ENCODE results near the gene PAK3.

DNA sequence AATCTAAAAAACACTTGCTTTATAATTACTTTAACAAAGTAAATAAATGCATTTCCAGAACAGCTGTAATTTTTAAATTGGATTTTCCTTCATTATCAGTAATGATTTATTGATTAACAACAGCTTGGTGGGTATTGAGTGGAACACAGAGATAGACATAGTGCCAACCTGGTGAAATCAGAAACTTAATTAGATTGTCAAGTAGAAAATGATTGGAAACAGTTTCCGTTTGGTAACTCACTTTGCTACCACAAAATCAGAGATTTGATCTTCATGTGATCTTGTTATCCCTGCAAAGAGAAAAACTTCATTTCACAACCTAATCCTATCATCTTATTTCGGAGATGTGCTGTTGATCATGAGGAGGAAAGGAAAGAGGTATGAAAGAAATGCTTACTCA, 103.5 kb downstream of the PAK3 start:
- TF ChIP-seq CTCF (IDR thresholded peaks at IDR 0.05; ENCODE audit: control extremely low read depth in 1 of 3, insufficient read depth in 1 of 3, low read depth in 1 of 3, low read length in 3 of 3) = no peak
- no peak for TF ChIP-seq POLR2AphosphoS5 (IDR thresholded peaks at IDR 0.05; ENCODE audit: low read depth, low read length)
- TF ChIP-seq POLR2A (IDR thresholded peaks at IDR 0.05; ENCODE audit: control extremely low read depth in 1 of 2, low read depth in 2 of 2, low read length in 2 of 2) = no peak
- no peak for TF ChIP-seq YY1 (IDR thresholded peaks at IDR 0.05; ENCODE audit: low read depth, low read length)
- no peak for TF ChIP-seq RXRA (IDR thresholded peaks at IDR 0.05; ENCODE audit: insufficient read depth, low read depth, low read length)
- no peak for TF ChIP-seq EP300 (IDR thresholded peaks at IDR 0.05; ENCODE audit: borderline replicate concordance in 1 of 2, low read depth in 2 of 2, low read length in 2 of 2)
- no peak for TF ChIP-seq SP1 (IDR thresholded peaks at IDR 0.05; ENCODE audit: low read depth, low read length)
- no peak for TF ChIP-seq HDAC6 (IDR thresholded peaks at IDR 0.05; ENCODE audit: low read depth, low read length)
- no peak for TF ChIP-seq RNF2 (IDR thresholded peaks at IDR 0.05; ENCODE audit: borderline replicate concordance, low read depth, low read length, missing control alignments, poor library complexity, severe bottlenecking)
- TF ChIP-seq SRF (IDR thresholded peaks at IDR 0.05; ENCODE audit: low read depth, low read length) = no peak
- no peak for TF ChIP-seq BCL11A (IDR thresholded peaks at IDR 0.05; ENCODE audit: low read depth in 2 of 2, low read length in 2 of 2)
- no peak for TF ChIP-seq RAD21 (IDR thresholded peaks at IDR 0.05 in 1 of 2, conservative IDR thresholded peaks at IDR 0.05 in 1 of 2; ENCODE audit: low read depth in 2 of 2, low read length in 2 of 2)
- no peak for TF ChIP-seq TAF1 (IDR thresholded peaks at IDR 0.05; ENCODE audit: low read depth, low read length)
- TF ChIP-seq CREB1 (IDR thresholded peaks at IDR 0.05) = no peak
